ENCODE data around the gene PLAAT1.

DNA sequence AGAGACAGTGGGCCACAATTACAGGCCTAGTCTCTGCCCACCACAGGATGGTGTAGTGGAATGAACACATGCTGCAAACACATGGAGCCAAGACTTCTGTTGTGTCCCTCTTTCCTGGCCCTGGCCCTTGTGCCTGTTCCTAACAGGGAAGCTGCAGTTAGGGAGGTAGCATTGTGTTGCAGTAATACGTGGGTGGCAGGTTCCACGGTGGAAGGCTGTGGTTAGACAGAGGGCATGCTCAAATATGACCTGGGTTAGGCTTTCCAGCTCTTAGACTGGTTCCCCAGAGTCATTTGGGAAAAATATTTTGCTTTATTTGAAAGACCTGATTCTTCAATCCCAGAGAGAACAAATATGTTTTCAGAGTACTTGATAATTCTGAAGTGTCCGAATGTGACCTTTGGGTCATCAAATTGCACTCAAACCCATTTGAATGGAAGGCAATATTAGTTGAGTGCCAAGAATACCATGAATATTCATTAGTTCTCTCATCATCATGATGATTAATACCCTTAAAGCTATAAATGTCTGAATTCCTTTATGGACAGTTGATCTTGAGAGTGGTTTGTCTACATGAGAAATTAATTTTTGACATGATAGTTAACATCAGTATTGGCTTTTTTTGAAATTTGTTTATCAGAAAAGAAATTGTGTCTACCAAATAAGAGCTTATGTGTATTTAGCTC lies 28.5 kb downstream of the PLAAT1 start:
- TF ChIP-seq, protein P1, sequence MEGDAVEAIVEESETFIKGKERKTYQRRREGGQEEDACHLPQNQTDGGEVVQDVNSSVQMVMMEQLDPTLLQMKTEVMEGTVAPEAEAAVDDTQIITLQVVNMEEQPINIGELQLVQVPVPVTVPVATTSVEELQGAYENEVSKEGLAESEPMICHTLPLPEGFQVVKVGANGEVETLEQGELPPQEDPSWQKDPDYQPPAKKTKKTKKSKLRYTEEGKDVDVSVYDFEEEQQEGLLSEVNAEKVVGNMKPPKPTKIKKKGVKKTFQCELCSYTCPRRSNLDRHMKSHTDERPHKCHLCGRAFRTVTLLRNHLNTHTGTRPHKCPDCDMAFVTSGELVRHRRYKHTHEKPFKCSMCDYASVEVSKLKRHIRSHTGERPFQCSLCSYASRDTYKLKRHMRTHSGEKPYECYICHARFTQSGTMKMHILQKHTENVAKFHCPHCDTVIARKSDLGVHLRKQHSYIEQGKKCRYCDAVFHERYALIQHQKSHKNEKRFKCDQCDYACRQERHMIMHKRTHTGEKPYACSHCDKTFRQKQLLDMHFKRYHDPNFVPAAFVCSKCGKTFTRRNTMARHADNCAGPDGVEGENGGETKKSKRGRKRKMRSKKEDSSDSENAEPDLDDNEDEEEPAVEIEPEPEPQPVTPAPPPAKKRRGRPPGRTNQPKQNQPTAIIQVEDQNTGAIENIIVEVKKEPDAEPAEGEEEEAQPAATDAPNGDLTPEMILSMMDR (IDR thresholded peaks at IDR 0.05) = no peak
- TF ChIP-seq POLR2A (IDR thresholded peaks at IDR 0.05) (no peak), POLR2AphosphoS5 (IDR thresholded peaks at IDR 0.05) (no peak)

Data from breast epithelium (tissue), 3 donors.